H1 (cell line): ENCODE data around the gene RAP1A. TPM values are rescaled to one million over a fixed set of nuclear protein-coding genes. Genes with fewer than 3 reads are reported as not detected.

Experiments used
- CTCF ChIA-PET: fragments of 300-600 bp; sonication (Branson Sonifier 250); formaldehyde crosslinking; loops from one replicate; lab custom pipeline; 2021; ENCODE audit not compliant: partially characterized antibody; lab: Charles Lee
- POLR2A ChIA-PET: fragments of 300-600 bp; sonication (Branson Sonifier 250); formaldehyde crosslinking; loops from one replicate; lab custom pipeline; 2021; ENCODE audit warnings: inconsistent platforms; ENCODE audit not compliant: partially characterized antibody; lab: Charles Lee
- DNase-seq, 2 experiments: peaks; one replicate each; pipeline versions ENCODE4 v3.0.0 to v3.0.0-alpha.2; 2010 to 2022; ENCODE audit warnings: low spot score in 2 of 2, low read depth in 1 of 2, mixed read lengths in 1 of 2
- FAIRE-seq: peaks from 2 replicates; lab custom pipeline; 2011; peaks lifted over from hg19 to GRCh38; lab: Jason Lieb, UNC
- H2AFZ ChIP-seq: 2 replicates; pipeline ENCODE4 v1.8.1; 2012; ENCODE audit warnings: low read length, inconsistent platforms
- H2AK5ac ChIP-seq: 2 replicates; pipeline ENCODE4 v1.6.1; 2013; ENCODE audit warnings: low read depth, low read length
- H2BK120ac ChIP-seq: replicated peaks from 2 replicates; pipeline ENCODE3; 2013; ENCODE audit warnings: low read depth, low read length, inconsistent platforms
- H2BK12ac ChIP-seq: 2 replicates; pipeline ENCODE4 v1.6.1; 2013; ENCODE audit warnings: low read depth, low read length
- H2BK15ac ChIP-seq: 2 replicates; pipeline ENCODE4 v1.6.1; 2013; ENCODE audit warnings: low read length
- H2BK20ac ChIP-seq: 2 replicates; pipeline ENCODE4 v1.6.1; 2013; ENCODE audit warnings: low read length
- H2BK5ac ChIP-seq: 2 replicates; pipeline ENCODE4 v1.6.1; 2013; ENCODE audit warnings: low read depth, low read length
- H3K14ac ChIP-seq: 2 replicates; pipeline ENCODE4 v1.6.1; 2013; ENCODE audit warnings: inconsistent platforms; ENCODE audit not compliant: insufficient read length
- H3K18ac ChIP-seq: 2 replicates; pipeline ENCODE4 v1.6.1; 2013; ENCODE audit warnings: low read length; ENCODE audit errors: extremely low read depth
- H3K23ac ChIP-seq: 2 replicates; pipeline ENCODE4 v1.6.1; 2013; ENCODE audit warnings: inconsistent platforms; ENCODE audit not compliant: insufficient read length
- H3K23me2 ChIP-seq: 2 replicates; pipeline ENCODE4 v1.6.1; 2013; ENCODE audit warnings: low read depth, low read length
- H3K27ac ChIP-seq: 2 replicates; pipeline ENCODE4 v1.6.1; 2011; ENCODE audit warnings: low read depth, low read length, inconsistent platforms
- H3K27me3 ChIP-seq, 4 experiments: replicated peaks in 1 of 4; 1 replicate in 1 of 4; 2 replicates in 3 of 4; pipeline versions ENCODE4 v1.6.1 to v1.8.1; 2011 to 2013; ENCODE audit warnings: low read length in 3 of 4, mild to moderate bottlenecking in 3 of 4, inconsistent platforms in 2 of 4, mixed read lengths in 2 of 4, moderate library complexity in 1 of 4; ENCODE audit not compliant: control insufficient read depth in 3 of 4, insufficient read depth in 3 of 4; ENCODE audit errors: extremely low read depth in 1 of 4
- H3K36me3 ChIP-seq, 4 experiments: 2 replicates each; pipeline versions ENCODE4 v1.6.1 to v1.8.1; 2011 to 2013; ENCODE audit warnings: mild to moderate bottlenecking in 4 of 4, low read length in 3 of 4, moderate library complexity in 2 of 4, control low read depth in 1 of 4, inconsistent platforms in 1 of 4; ENCODE audit not compliant: insufficient read depth in 4 of 4, control insufficient read depth in 2 of 4
- H3K4ac ChIP-seq: replicated peaks from 2 replicates; pipeline ENCODE3; 2013; ENCODE audit warnings: low read length, low read depth, mixed read lengths, inconsistent platforms; ENCODE audit not compliant: insufficient read length
- H3K4me1 ChIP-seq, 4 experiments: replicated peaks in 1 of 4; 1 replicate in 1 of 4; 2 replicates in 3 of 4; pipeline versions ENCODE4 v1.6.1 to v1.8.1; 2011 to 2013; ENCODE audit warnings: low read length in 3 of 4, inconsistent platforms in 2 of 4, mixed read lengths in 1 of 4; ENCODE audit not compliant: insufficient read depth in 4 of 4, control insufficient read depth in 3 of 4
- H3K4me2 ChIP-seq, 2 experiments: 2 replicates each; pipeline versions ENCODE4 v1.6.1 to v1.8.1; 2011 to 2013; ENCODE audit warnings: low read depth in 2 of 2, low read length in 2 of 2, control low read depth in 1 of 2, inconsistent platforms in 1 of 2, mild to moderate bottlenecking in 1 of 2; ENCODE audit not compliant: insufficient read depth in 1 of 2
- H3K4me3 ChIP-seq, 4 experiments: fragments of 200-600, 300-600 bp in 1 of 4; sonication (generic), shearing (Covaris generic), sonication (Bioruptor Twin) in 1 of 4; 2 replicates each; pipeline versions ENCODE4 v1.5.1 to v1.8.1; 2011 to 2016; ENCODE audit warnings: low read length in 4 of 4, low read depth in 3 of 4, control low read depth in 2 of 4, inconsistent platforms in 2 of 4, mild to moderate bottlenecking in 2 of 4, mixed read lengths in 1 of 4, moderate library complexity in 1 of 4; ENCODE audit not compliant: insufficient read depth in 2 of 4; ENCODE audit errors: extremely low read depth in 1 of 4
- H3K56ac ChIP-seq: replicated peaks from 2 replicates; pipeline ENCODE3; 2013; ENCODE audit warnings: low read depth, mild to moderate bottlenecking, mixed read lengths, low read length, inconsistent platforms; ENCODE audit not compliant: insufficient read length
- H3K79me1 ChIP-seq: 2 replicates; pipeline ENCODE4 v1.6.1; 2013; ENCODE audit warnings: low read depth, low read length, control low read depth
- H3K79me2 ChIP-seq, 2 experiments: 2 replicates each; pipeline versions ENCODE4 v1.6.1 to v1.8.1; 2012 to 2013; ENCODE audit warnings: low read length in 2 of 2, mild to moderate bottlenecking in 2 of 2, inconsistent platforms in 1 of 2; ENCODE audit not compliant: insufficient read depth in 2 of 2, control insufficient read depth in 1 of 2
- H3K9ac ChIP-seq, 4 experiments: replicated peaks in 1 of 4; 1 replicate in 1 of 4; 2 replicates in 3 of 4; pipeline versions ENCODE4 v1.6.1 to v1.8.1; 2011 to 2013; ENCODE audit warnings: low read depth in 3 of 4, low read length in 3 of 4, control low read depth in 2 of 4, mild to moderate bottlenecking in 2 of 4, moderate library complexity in 2 of 4, inconsistent platforms in 1 of 4; ENCODE audit errors: extremely low read depth in 1 of 4
- H3K9me3 ChIP-seq, 2 experiments: 2 replicates each; pipeline versions ENCODE4 v1.6.1 to v1.8.1; 2012 to 2013; ENCODE audit warnings: mild to moderate bottlenecking in 2 of 2, moderate library complexity in 2 of 2, control low read depth in 1 of 2, inconsistent platforms in 1 of 2, low read depth in 1 of 2, low read length in 1 of 2, mixed read lengths in 1 of 2; ENCODE audit not compliant: insufficient read depth in 2 of 2
- H4K20me1 ChIP-seq, 2 experiments: replicated peaks in 1 of 2; 2 replicates each; pipeline versions ENCODE3 to v1.8.1; 2011 to 2013; ENCODE audit warnings: inconsistent platforms in 2 of 2, low read length in 2 of 2, mild to moderate bottlenecking in 1 of 2; ENCODE audit not compliant: insufficient read depth in 2 of 2, control insufficient read depth in 1 of 2
- H4K5ac ChIP-seq: 2 replicates; pipeline ENCODE4 v1.6.1; 2013; ENCODE audit warnings: low read length, low read depth, mixed read lengths, inconsistent platforms; ENCODE audit not compliant: insufficient read length
- H4K8ac ChIP-seq: 2 replicates; pipeline ENCODE4 v1.8.0; 2013; ENCODE audit warnings: mild to moderate bottlenecking, moderate library complexity, low read length, inconsistent platforms; ENCODE audit not compliant: insufficient read depth; ENCODE audit errors: extremely low read depth
- H4K91ac ChIP-seq: replicated peaks from 2 replicates; pipeline ENCODE3; 2013; ENCODE audit warnings: low read length, mixed read lengths, inconsistent platforms; ENCODE audit not compliant: insufficient read length
- BCL11A ChIP-seq, 2 experiments: IDR thresholded peaks; one replicate each; pipeline ENCODE4 v1.6.1; 2011; ENCODE audit warnings: low read depth in 2 of 2, low read length in 2 of 2, mild to moderate bottlenecking in 2 of 2
- BRCA1 ChIP-seq: IDR thresholded peaks from 2 replicates; pipeline ENCODE4 v1.6.1; 2012; ENCODE audit warnings: low read depth, low read length, improper control_type of control experiment
- CBX5 ChIP-seq: fragments of 300-800, 300-1000 bp; sonication (generic); IDR thresholded peaks from 2 replicates; pipeline ENCODE4 v1.7.1; 2016; ENCODE audit warnings: antibody characterized with exemption, low read length, low read depth
- CEBPB ChIP-seq: IDR thresholded peaks from 2 replicates; pipeline ENCODE4 v1.6.1; 2012; ENCODE audit warnings: low read depth, low read length
- CHD2 ChIP-seq: IDR thresholded peaks from 2 replicates; pipeline ENCODE4 v1.6.1; 2012; ENCODE audit warnings: low read length, improper control_type of control experiment
- EP300 ChIP-seq, 2 experiments: IDR thresholded peaks; 1 replicate in 1 of 2; 2 replicates in 1 of 2; pipeline ENCODE4 v1.6.1; 2011 to 2012; ENCODE audit warnings: low read depth in 2 of 2, low read length in 2 of 2, mild to moderate bottlenecking in 2 of 2, borderline replicate concordance in 1 of 2, inconsistent platforms in 1 of 2, moderate library complexity in 1 of 2
- EZH2 ChIP-seq: fragments of 200-600 bp; sonication (generic); IDR thresholded peaks from 2 replicates; pipeline ENCODE4 v1.7.1; 2012; ENCODE audit warnings: low read depth, mild to moderate bottlenecking, moderate library complexity, low read length, inconsistent platforms; ENCODE audit not compliant: severe bottlenecking
- GABPA ChIP-seq: IDR thresholded peaks from 2 replicates; pipeline ENCODE4 v1.6.1; 2011; ENCODE audit warnings: mild to moderate bottlenecking, low read length, moderate library complexity, borderline replicate concordance; ENCODE audit not compliant: insufficient read depth
- POLR2A ChIP-seq, 2 experiments: IDR thresholded peaks; 1 replicate in 1 of 2; 2 replicates in 1 of 2; pipeline ENCODE4 v1.6.1; 2011; ENCODE audit warnings: low read depth in 2 of 2, low read length in 2 of 2, mild to moderate bottlenecking in 2 of 2; ENCODE audit errors: control extremely low read depth in 1 of 2
- SIN3A ChIP-seq, 2 experiments: IDR thresholded peaks in 1 of 2; conservative IDR thresholded peaks in 1 of 2; 2 replicates each; pipeline ENCODE4 v1.6.1; 2011 to 2012; ENCODE audit warnings: low read length in 2 of 2, improper control_type of control experiment in 1 of 2, low read depth in 1 of 2, mild to moderate bottlenecking in 1 of 2
- SIRT6 ChIP-seq: IDR thresholded peaks from one replicate; pipeline ENCODE4 v1.7.1; 2012; ENCODE audit warnings: low read length, inconsistent platforms
- SP4 ChIP-seq: IDR thresholded peaks from 2 replicates; pipeline ENCODE4 v1.6.1; 2012; ENCODE audit warnings: low read length, inconsistent platforms
- TBP ChIP-seq: IDR thresholded peaks from 2 replicates; pipeline ENCODE4 v1.6.1; 2011; ENCODE audit warnings: low read depth, low read length, improper control_type of control experiment
- whole genome bisulfite sequencing, 2 experiments: shearing (Covaris generic) in 1 of 2; methylation state at CpG; one replicate each; pipeline versions ENCODE4 v1.1.6 to v1.1.7; 2013 to 2015; ENCODE audit warnings: low lambda C conversion rate in 2 of 2, mixed read lengths in 2 of 2, inconsistent platforms in 1 of 2, low coverage in 1 of 2, missing lambda C conversion rate in 1 of 2; ENCODE audit not compliant: insufficient replicate concordance in 2 of 2, insufficient coverage in 1 of 2, insufficient read length in 1 of 2; ENCODE audit errors: extremely low coverage in 1 of 2, missing lambda C conversion rate in 1 of 2; 5-methylcytosine and 5-hydroxymethylcytosine counted together
- polyA plus RNA-seq, 7 experiments: library from polyadenylated mRNA; depleted of rRNA in 3 of 7; stranded (reverse) in 5 of 7; unstranded in 2 of 7; fragments of >200 nt in 5 of 7; fragments of 200-250 nt in 2 of 7; gene quantifications; 1 replicate in 5 of 7; 2 replicates in 1 of 7; 4 replicates in 1 of 7; pipeline versions ENCODE4 v1.2.1 to v1.2.3, GENCODE V29; 2011 to 2013; ENCODE audit warnings: missing spikeins in 2 of 7, mixed read lengths in 2 of 7
- total RNA-seq: library from RNA; stranded (reverse); fragmentation: NEBNext Ultra II Directional; extraction: Animal tissue kit (Norgen Biotek cat#: 25700); gene quantifications from 2 replicates; pipeline ENCODE4 v1.2.1, GENCODE V29; 2021

The RAP1A gene
- total and polyA plus RNA-seq, 2 of the 8 experiments (the other 6 are each of a cell fraction or from before 2014, with no cell fraction given), result 10.9 to 35.8 TPM

GRCh38 chr1:111733183-111733991, 113.8 kb downstream of the RAP1A start:
- no peak overlapping the region for H2BK120ac ChIP-seq
- no peak overlapping the region for H3K4ac ChIP-seq
- no peaks in the 10 kb centered on the region; a peak in 1 of 7 replicates for H3K27me3 ChIP-seq
- no peak overlapping the region for H2BK15ac ChIP-seq
- no peak overlapping the region for H3K18ac ChIP-seq
- ChIA-PET POLR2A (interaction anchor here (19.0 kb wide), 1 partner anchor 12 kb away, joined by 343 read pairs; no protein-coding TSS in a partner anchor), CTCF (interaction anchor here (0.7 to 42.0 kb wide), 5 partner anchors 4 to 253 kb away, joined by 3 to 1070 read pairs (median 3); partner anchors contain the start of genes DDX20 and INKA2)
- no peak overlapping the region for H3K23ac ChIP-seq
- FAIRE-seq (no peak), DNase-seq (peak in 1 of 2 experiments; percentile 29)
- peaks cover 0 to 3% (median 1%) of the 10 kb centered on the region in 4 experiments; a peak in 3 of 8 replicates for H3K36me3 ChIP-seq
- H3K4me2 ChIP-seq, result no peak overlapping the region
- H3K27ac ChIP-seq, result no peak overlapping the region
- 95% methylated on average over 9 of the region's 9 CpGs; no CpG with 5 or more reads in 1 of the 2 experiments for WGBS, 2 experiments
- no peak overlapping the region for H3K56ac ChIP-seq
- peaks cover 17% of the 10 kb centered on the region for H3K79me1 ChIP-seq
- H2BK5ac ChIP-seq, result no peak overlapping the region
- H3K4me3 ChIP-seq, result no peak overlapping the region
- no peak overlapping the region for H4K5ac ChIP-seq
- H3K14ac ChIP-seq, result no peak overlapping the region
- no peak overlapping the region for H2BK20ac ChIP-seq
- H4K8ac ChIP-seq, result no peak overlapping the region
- no peak overlapping the region for H2AK5ac ChIP-seq
- peaks cover 0 to 62% of the 10 kb centered on the region in 2 experiments; a peak in 3 of 4 replicates for H3K79me2 ChIP-seq
- no peak overlapping the region for H3K9ac ChIP-seq
- H2AFZ ChIP-seq, result no peak overlapping the region
- H4K91ac ChIP-seq, result no peak overlapping the region
- H3K9me3 ChIP-seq, result no peaks in the 10 kb centered on the region
- no peak overlapping the region for H2BK12ac ChIP-seq
- H3K23me2 ChIP-seq, result peaks cover 6% of the 10 kb centered on the region; the same call in 1 of the 2 replicates
- H3K4me1 ChIP-seq, result peaks cover 19 to 36% (median 28%) of the 10 kb centered on the region in 4 experiments
- H4K20me1 ChIP-seq, result peaks cover 3 to 10% of the 10 kb centered on the region in 2 experiments
- TF ChIP-seq POLR2A (IDR thresholded peaks at IDR 0.05; ENCODE audit: control extremely low read depth in 1 of 2, low read depth in 2 of 2, low read length in 2 of 2), result no peak
- no peak for TF ChIP-seq CHD2
- no peak for TF ChIP-seq SP4
- no peak for TF ChIP-seq EP300 (IDR thresholded peaks at IDR 0.05; ENCODE audit: borderline replicate concordance in 1 of 2, low read depth in 2 of 2, low read length in 2 of 2)
- TF ChIP-seq BCL11A (IDR thresholded peaks at IDR 0.05; ENCODE audit: low read depth in 2 of 2, low read length in 2 of 2), result no peak
- no peak for TF ChIP-seq GABPA
- no peak for TF ChIP-seq CBX5
- TF ChIP-seq CEBPB, result no peak
- TF ChIP-seq BRCA1, result no peak
- no peak for TF ChIP-seq SIRT6
- TF ChIP-seq EZH2, result no peak
- TF ChIP-seq TBP, result no peak
- no peak for TF ChIP-seq SIN3A (conservative IDR thresholded peaks at IDR 0.05 in 1 of 2, IDR thresholded peaks at IDR 0.05 in 1 of 2; ENCODE audit: low read depth in 1 of 2, low read length in 2 of 2)
